SK-N-SH treated with all-trans-retinoic acid at 6 μM for 48 hours (cell line): Measurements from ENCODE around the gene ADCY9.

Source experiments
- RARB ChIP-seq: fragments of 250-450 bp; sonication (Bioruptor Pico); IDR thresholded peaks from 2 replicates; pipeline ENCODE4 v1.8.0; 2021; ENCODE audit warnings: mild to moderate bottlenecking, moderate library complexity
- TCF4 ChIP-seq: fragments of 250-450 bp; sonication (Bioruptor Pico); IDR thresholded peaks from 2 replicates; pipeline ENCODE4 v1.8.0; 2021; ENCODE audit warnings: mild to moderate bottlenecking, moderate library complexity, borderline replicate concordance
- ZC3H10 ChIP-seq: fragments of 250-450 bp; sonication (Bioruptor Pico); IDR thresholded peaks from 2 replicates; pipeline ENCODE4 v1.5.1; 2021; ENCODE audit warnings: mild to moderate bottlenecking, moderate library complexity
- ZNF70 ChIP-seq: fragments of 450-650 bp; formaldehyde crosslinking; IDR thresholded peaks from 2 replicates; pipeline ENCODE4 v1.5.0; 2020; ENCODE audit warnings: mild to moderate bottlenecking, moderate library complexity
- TF ChIP-seq, protein P1 (sequence below): fragments of 250-450 bp; sonication (Bioruptor Pico); IDR thresholded peaks from 2 replicates; pipeline ENCODE4 v1.8.0; 2021; ENCODE audit warnings: low read depth, mild to moderate bottlenecking, moderate library complexity, borderline replicate concordance

DNA sequence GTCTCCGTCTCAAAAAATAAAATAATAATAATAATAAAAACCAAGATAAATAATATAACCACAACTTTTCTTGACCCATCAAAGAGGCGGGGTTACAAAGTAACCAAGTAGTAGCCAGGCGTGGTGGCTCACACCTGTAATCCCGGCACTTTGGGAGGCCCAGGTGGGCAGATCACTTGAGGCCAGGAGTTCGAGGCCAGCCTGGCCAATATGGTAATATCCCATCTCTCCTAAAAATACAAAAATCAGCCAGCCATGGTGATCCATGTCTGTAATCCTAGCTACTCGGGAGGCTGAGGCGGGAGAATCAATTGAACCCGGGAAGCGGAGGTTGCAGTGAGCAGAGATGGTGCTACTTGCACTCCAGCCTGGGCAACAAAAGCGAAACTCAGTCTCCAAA, 45.3 kb downstream of the ADCY9 start:
- TF ChIP-seq ZC3H10 (CRISPR knock-in tag) (no peak), ZNF70 (CRISPR knock-in tag) (no peak), TCF4 (CRISPR knock-in tag) (no peak), RARB (CRISPR knock-in tag) (no peak)
- TF ChIP-seq, protein P1, sequence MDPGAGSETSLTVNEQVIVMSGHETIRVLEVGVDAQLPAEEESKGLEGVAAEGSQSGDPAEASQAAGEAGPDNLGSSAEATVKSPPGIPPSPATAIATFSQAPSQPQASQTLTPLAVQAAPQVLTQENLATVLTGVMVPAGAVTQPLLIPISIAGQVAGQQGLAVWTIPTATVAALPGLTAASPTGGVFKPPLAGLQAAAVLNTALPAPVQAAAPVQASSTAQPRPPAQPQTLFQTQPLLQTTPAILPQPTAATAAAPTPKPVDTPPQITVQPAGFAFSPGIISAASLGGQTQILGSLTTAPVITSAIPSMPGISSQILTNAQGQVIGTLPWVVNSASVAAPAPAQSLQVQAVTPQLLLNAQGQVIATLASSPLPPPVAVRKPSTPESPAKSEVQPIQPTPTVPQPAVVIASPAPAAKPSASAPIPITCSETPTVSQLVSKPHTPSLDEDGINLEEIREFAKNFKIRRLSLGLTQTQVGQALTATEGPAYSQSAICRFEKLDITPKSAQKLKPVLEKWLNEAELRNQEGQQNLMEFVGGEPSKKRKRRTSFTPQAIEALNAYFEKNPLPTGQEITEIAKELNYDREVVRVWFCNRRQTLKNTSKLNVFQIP (CRISPR knock-in tag): no peak
